Heart right ventricle (tissue), 16 donors: ENCODE measurements around the gene RAD51D. TPM values are rescaled to one million over a fixed set of nuclear protein-coding genes. Genes with fewer than 3 reads are reported as not detected.

Experiments
- ATAC-seq, 8 donors: fragments of 200-7000 bp; cut with Tn5 transposase; one replicate each; pipeline ENCODE4 v1.9.1; 2020; ENCODE audit warnings: mild to moderate bottlenecking in 8 of 8, moderate library complexity in 8 of 8, moderate number of reproducible peaks in 1 of 8
- DNase-seq, 2 donors: peaks; one replicate each; pipeline ENCODE4 v3.0.0-alpha.2; 2020
- H3K27ac ChIP-seq, 10 donors: fragments of 200-600 bp; sonication (generic) in 2 of 10; one replicate each; pipeline versions ENCODE4 v1.5.0 to v1.8.0; 2020 to 2022; ENCODE audit warnings: mild to moderate bottlenecking in 3 of 10
- H3K27me3 ChIP-seq, 7 donors: fragments of 200-600 bp; one replicate each; pipeline ENCODE4 v1.8.0; 2021 to 2022; ENCODE audit warnings: mild to moderate bottlenecking in 2 of 7
- H3K36me3 ChIP-seq, 9 donors: fragments of 200-600 bp; sonication (generic) in 1 of 9; one replicate each; pipeline versions ENCODE4 v1.5.0 to v1.8.0; 2020 to 2022; ENCODE audit warnings: mild to moderate bottlenecking in 2 of 9
- H3K4me1 ChIP-seq, 9 donors: fragments of 200-600 bp; sonication (generic) in 1 of 9; one replicate each; pipeline versions ENCODE4 v1.5.0 to v1.8.0; 2020 to 2022; ENCODE audit warnings: mild to moderate bottlenecking in 4 of 9
- H3K4me3 ChIP-seq, 10 donors: fragments of 200-600 bp; sonication (generic) in 2 of 10; one replicate each; pipeline versions ENCODE4 v1.5.0 to v1.8.0; 2020 to 2022; ENCODE audit warnings: mild to moderate bottlenecking in 7 of 10, moderate library complexity in 2 of 10
- H3K9me3 ChIP-seq, 11 donors: fragments of 200-600 bp in 10 of 11; sonication (generic) in 2 of 11; one replicate each; pipeline versions ENCODE4 v1.5.0 to v1.8.0; 2013 to 2022; ENCODE audit warnings: mild to moderate bottlenecking in 2 of 11, control low read depth in 1 of 11, moderate library complexity in 1 of 11
- CTCF ChIP-seq, 9 donors: fragments of 200-600 bp; sonication (generic) in 2 of 9; IDR thresholded peaks; one replicate each; pipeline versions ENCODE4 v1.5.0 to v1.8.0; 2021 to 2022; ENCODE audit warnings: antibody characterized with exemption in 9 of 9, mild to moderate bottlenecking in 5 of 9, moderate library complexity in 1 of 9
- WGBS, 2 donors: extraction: QIAGEN DNeasy Blood & Tissue Kit; methylation state at CpG; one replicate each; pipeline ENCODE4 v1.1.7; 2013; ENCODE audit warnings: inconsistent platforms in 1 of 2; 5-methylcytosine and 5-hydroxymethylcytosine counted together
- intact Hi-C, 10 donors: fragments of 100-400 bp; cut with DNase I; formaldehyde crosslinking; loops; one replicate each; pipeline versions ENCODE4 v1.11.1 to v1.14.2; 2022
- polyA plus RNA-seq, 2 donors: library from polyadenylated mRNA; stranded (reverse); fragments of 200-250 nt; gene quantifications; one replicate each; pipeline ENCODE4 v1.2.3, GENCODE V29; 2013
- total RNA-seq, 10 donors: library from RNA; stranded (reverse); fragmentation: NEBNext Ultra II Directional in 3 of 10; extraction: Animal tissue kit (Norgen Biotek cat#: 25700) in 3 of 10; gene quantifications; one replicate each; pipeline versions ENCODE4 v1.2.1 to v1.2.4, GENCODE V29; 2021 to 2023
- donor health status: Arrhythmogenic right ventricular cardiomyopathy.
- donor health status: ischemic (EF 13 %, LVEDD 7.1; RV severe dilation, severe dysfunction).
- donor health status: healthy with polysubstance abuse.
- donor health status: DM: no; HTN: yes; CAD: no.
- donor health status: DM: no; HTN: no; CAD: no.
- donor health status: ischemic (EF 25% LVEDD 6.9; RV normal size, moderate dysfunction).
- donor health status: ischemic (EF 25% LVEDD 5.7; RV mildly dilated, moderate dysfunction).
- donor health status: healthy.
- donor health status: DM: yes; HTN: yes; CAD: no.
- donor health status: Ischemic cardiomyopathy.
- donor health status: ischemic (EF 35%, LVEDD 5.7; RV mildly dilated, moderate dysfunction).
- donor health status: nonischemic (EF 11% LVEDD 7.7; RV severe dilation, severe dysfunction).
- donor health status: DM: yes; HTN: yes; CAD: no.
- donor health status: PGD.
- donor health status: ischemic (EF 29% LVEDD 5.4; RV normal size, mild dysfunction).
- donor health status: nonischemic (EF 23%, LVEDD 6.1; RV moderate dilation, normal function).

The RAD51D gene
- total and polyA plus RNA-seq, 12 donors: 3.0 to 9.6 (median 5.3) TPM

- ATAC-seq (no peak), DNase-seq (no peak)
- peaks cover 0 to 41% (median 4%) of the 10 kb centered on the region in 9 donors for H3K4me1 ChIP-seq
- no peaks in the 10 kb centered on the region for H3K9me3 ChIP-seq
- H3K4me3 ChIP-seq: no peak overlapping the region
- no peaks in the 10 kb centered on the region for H3K27me3 ChIP-seq
- 98 to 99% methylated on average over 1 of the region's 1 CpG for WGBS, 2 donors
- no peaks in the 10 kb centered on the region for H3K36me3 ChIP-seq
- no peak for TF ChIP-seq CTCF (IDR thresholded peaks at IDR 0.05)
- no peak overlapping the region for H3K27ac ChIP-seq
- intact Hi-C loops: loop anchor here in 1 of 10 donors (10.0 kb wide), 1 partner anchor 85 kb away; no protein-coding TSS in a partner anchor
These were observed 39.9 kb downstream of the RAD51D start for GRCh38 chr17:35079547-35080423.

- ATAC-seq (no peak), DNase-seq (no peak)
- no peak for TF ChIP-seq CTCF (IDR thresholded peaks at IDR 0.05)
- Histone ChIP-seq H3K9me3 (no peaks in the 10 kb centered on the region), H3K4me3 (no peak overlapping the region), H3K36me3 (no peaks in the 10 kb centered on the region), H3K4me1 (peaks cover 0 to 53% (median under 1%) of the 10 kb centered on the region in 9 donors), H3K27me3 (no peaks in the 10 kb centered on the region), H3K27ac (no peak overlapping the region)
- intact Hi-C loops: no loop called here
- 92 to 97% methylated on average over 1 of the region's 1 CpG for WGBS, 2 donors
These were observed 42.8 kb downstream of the RAD51D start for GRCh38 chr17:35076874-35077273.

- peaks cover 0 to 37% (median 0%) of the 10 kb centered on the region in 9 donors for H3K4me1 ChIP-seq
- ATAC-seq (no peak), DNase-seq (no peak)
- no peaks in the 10 kb centered on the region for H3K9me3 ChIP-seq
- no peak overlapping the region for H3K4me3 ChIP-seq
- no peak overlapping the region for H3K27ac ChIP-seq
- H3K36me3 ChIP-seq: no peaks in the 10 kb centered on the region
- no peak for TF ChIP-seq CTCF (IDR thresholded peaks at IDR 0.05)
- intact Hi-C loops: no loop called here
- WGBS, 2 donors: 72 to 83% methylated on average over 2 of the region's 2 CpGs
- no peaks in the 10 kb centered on the region for H3K27me3 ChIP-seq
These were observed 44.7 kb downstream of the RAD51D start for GRCh38 chr17:35074711-35075707.

GRCh38 chr17:35073991-35074627 is 45.6 kb downstream of the RAD51D start:
- no peak overlapping the region for H3K4me3 ChIP-seq
- no peak for DNase-seq
- peaks cover 0 to 2% (median 0%) of the 10 kb centered on the region in 9 donors for H3K36me3 ChIP-seq
- no peaks in the 10 kb centered on the region for H3K27me3 ChIP-seq
- no peak overlapping the region for H3K27ac ChIP-seq
- 91 to 94% methylated on average over 5 of the region's 5 CpGs for WGBS, 2 donors
- ATAC-seq: no peak
- H3K4me1 ChIP-seq: peaks cover 0 to 43% (median 0%) of the 10 kb centered on the region in 9 donors
- no peak for TF ChIP-seq CTCF (IDR thresholded peaks at IDR 0.05)
- no peaks in the 10 kb centered on the region for H3K9me3 ChIP-seq
- intact Hi-C loops: no loop called here
